Heart left ventricle (tissue), 16 donors: ENCODE results near the gene TGFBR3. TPM values are rescaled to one million over a fixed set of nuclear protein-coding genes. Genes with fewer than 3 reads are reported as not detected.

Experiments
- ATAC-seq, 4 donors: fragments of 200-7000 bp; cut with Tn5 transposase; one replicate each; pipeline ENCODE4 v1.9.1; 2020 to 2022; ENCODE audit warnings: moderate library complexity in 4 of 4, mild to moderate bottlenecking in 3 of 4, moderate number of reproducible peaks in 1 of 4
- DNase-seq, 5 donors: peaks; one replicate each; pipeline ENCODE4 v3.0.0-alpha.2; 2020
- H3K27ac ChIP-seq, 12 donors: fragments of 200-600 bp; sonication (generic) in 4 of 12; one replicate each; pipeline versions ENCODE4 v1.5.0 to v1.8.0; 2016 to 2022; ENCODE audit warnings: mild to moderate bottlenecking in 2 of 12
- H3K27me3 ChIP-seq, 9 donors: fragments of 200-600 bp; sonication (generic) in 2 of 9; one replicate each; pipeline versions ENCODE4 v1.5.1 to v1.8.0; 2016 to 2022; ENCODE audit warnings: mild to moderate bottlenecking in 3 of 9
- H3K36me3 ChIP-seq, 9 donors: fragments of 200-600 bp; sonication (generic) in 2 of 9; one replicate each; pipeline versions ENCODE4 v1.5.0 to v1.8.0; 2018 to 2022; ENCODE audit warnings: mild to moderate bottlenecking in 2 of 9
- H3K4me1 ChIP-seq, 12 donors: fragments of 200-600 bp; sonication (generic) in 4 of 12; one replicate each; pipeline versions ENCODE4 v1.5.0 to v1.8.0; 2016 to 2022; ENCODE audit warnings: mild to moderate bottlenecking in 3 of 12
- H3K4me3 ChIP-seq, 12 donors: fragments of 200-600 bp; sonication (generic) in 4 of 12; one replicate each; pipeline versions ENCODE4 v1.5.0 to v1.8.0; 2017 to 2022; ENCODE audit warnings: mild to moderate bottlenecking in 9 of 12, moderate library complexity in 4 of 12
- H3K9me3 ChIP-seq, 12 donors: fragments of 200-600 bp; sonication (generic) in 4 of 12; one replicate each; pipeline versions ENCODE4 v1.5.0 to v1.8.0; 2016 to 2022; ENCODE audit warnings: mild to moderate bottlenecking in 1 of 12
- POLR2A ChIP-seq, 2 donors: fragments of 450-650 bp; IDR thresholded peaks; one replicate each; pipeline ENCODE4 v1.6.1; 2017; ENCODE audit warnings: antibody characterized with exemption in 2 of 2, mild to moderate bottlenecking in 2 of 2, moderate library complexity in 2 of 2
- WGBS, 4 donors: extraction: QIAGEN DNeasy Blood & Tissue Kit in 2 of 4; methylation state at CpG; one replicate each; pipeline versions ENCODE4 v1.1.5 to v1.1.7; 2013 to 2018; 5-methylcytosine and 5-hydroxymethylcytosine counted together
- intact Hi-C, 10 donors: fragments of 100-400 bp; cut with DNase I; formaldehyde crosslinking; loops; one replicate each; pipeline versions ENCODE4 v1.11.1 to v1.14.2; 2022
- polyA plus RNA-seq, 2 donors: library from polyadenylated mRNA; stranded (reverse); fragments of 200-250 nt; gene quantifications; one replicate each; pipeline ENCODE4 v1.2.3, GENCODE V29; 2013
- total RNA-seq, 9 donors: library from RNA; depleted of rRNA in 2 of 9; stranded (reverse); fragments of >200 nt in 2 of 9; fragmentation: NEBNext Ultra II Directional in 3 of 9; extraction: Animal tissue kit (Norgen Biotek cat#: 25700) in 3 of 9; gene quantifications; one replicate each; pipeline versions ENCODE4 v1.1.0 to v1.2.4, GENCODE V29; 2016 to 2023
- TF ChIP-seq, protein P1 (sequence below), 12 donors: fragments of 200-600 bp; sonication (generic) in 4 of 12; IDR thresholded peaks; one replicate each; pipeline versions ENCODE4 v1.5.0 to v1.8.0; 2018 to 2022; ENCODE audit warnings: antibody characterized with exemption in 12 of 12, mild to moderate bottlenecking in 5 of 12
- donor health status: ischemic (EF 13 %, LVEDD 7.1; RV severe dilation, severe dysfunction).
- donor health status: healthy with polysubstance abuse.
- donor health status: DM: no; HTN: yes; CAD: no.
- donor health status: DM: no; HTN: no; CAD: no.
- donor health status: ischemic (EF 25% LVEDD 6.9; RV normal size, moderate dysfunction).
- donor health status: ischemic (EF 25% LVEDD 5.7; RV mildly dilated, moderate dysfunction).
- donor health status: healthy.
- donor health status: DM: yes; HTN: yes; CAD: no.
- donor health status: ischemic (EF 35%, LVEDD 5.7; RV mildly dilated, moderate dysfunction).
- donor health status: nonischemic (EF 11% LVEDD 7.7; RV severe dilation, severe dysfunction).
- donor health status: DM: yes; HTN: yes; CAD: no.
- donor health status: PGD.
- donor health status: ischemic (EF 29% LVEDD 5.4; RV normal size, mild dysfunction).
- donor health status: nonischemic (EF 23%, LVEDD 6.1; RV moderate dilation, normal function).

The TGFBR3 gene
- total and polyA plus RNA-seq, 11 donors = 6.9 to 51.8 (median 22.7) TPM

- no peak for TF ChIP-seq POLR2A (IDR thresholded peaks at IDR 0.05)
- TF ChIP-seq, protein P1, sequence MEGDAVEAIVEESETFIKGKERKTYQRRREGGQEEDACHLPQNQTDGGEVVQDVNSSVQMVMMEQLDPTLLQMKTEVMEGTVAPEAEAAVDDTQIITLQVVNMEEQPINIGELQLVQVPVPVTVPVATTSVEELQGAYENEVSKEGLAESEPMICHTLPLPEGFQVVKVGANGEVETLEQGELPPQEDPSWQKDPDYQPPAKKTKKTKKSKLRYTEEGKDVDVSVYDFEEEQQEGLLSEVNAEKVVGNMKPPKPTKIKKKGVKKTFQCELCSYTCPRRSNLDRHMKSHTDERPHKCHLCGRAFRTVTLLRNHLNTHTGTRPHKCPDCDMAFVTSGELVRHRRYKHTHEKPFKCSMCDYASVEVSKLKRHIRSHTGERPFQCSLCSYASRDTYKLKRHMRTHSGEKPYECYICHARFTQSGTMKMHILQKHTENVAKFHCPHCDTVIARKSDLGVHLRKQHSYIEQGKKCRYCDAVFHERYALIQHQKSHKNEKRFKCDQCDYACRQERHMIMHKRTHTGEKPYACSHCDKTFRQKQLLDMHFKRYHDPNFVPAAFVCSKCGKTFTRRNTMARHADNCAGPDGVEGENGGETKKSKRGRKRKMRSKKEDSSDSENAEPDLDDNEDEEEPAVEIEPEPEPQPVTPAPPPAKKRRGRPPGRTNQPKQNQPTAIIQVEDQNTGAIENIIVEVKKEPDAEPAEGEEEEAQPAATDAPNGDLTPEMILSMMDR (IDR thresholded peaks at IDR 0.05) = no peak
- DNase-seq = peak; percentile 93 to 97 (median 95)
- no peaks in the 10 kb centered on the region for H3K27me3 ChIP-seq
- peak overlapping the region in 10 of 12 donors; percentile 20 to 53 (median 40) for H3K4me3 ChIP-seq
- no peaks in the 10 kb centered on the region for H3K36me3 ChIP-seq
- peaks cover 7 to 59% (median 26%) of the 10 kb centered on the region in 12 donors for H3K4me1 ChIP-seq
- peak; percentile 96 to 97 (median 97) for ATAC-seq
- 17 to 23% (median 19%) methylated on average over 13 of the region's 13 CpGs for WGBS, 4 donors
- intact Hi-C loops = loop anchor here in 1 of 10 donors (5.0 kb wide), 1 partner anchor 36 kb away; the partner anchor contains the start of gene TGFBR3
- H3K9me3 ChIP-seq = no peaks in the 10 kb centered on the region
- H3K27ac ChIP-seq = peak overlapping the region; percentile 57 to 92 (median 85)
Observed at GRCh38 chr1:91851130-91852010, 34.6 kb downstream of the TGFBR3 start.

DNA sequence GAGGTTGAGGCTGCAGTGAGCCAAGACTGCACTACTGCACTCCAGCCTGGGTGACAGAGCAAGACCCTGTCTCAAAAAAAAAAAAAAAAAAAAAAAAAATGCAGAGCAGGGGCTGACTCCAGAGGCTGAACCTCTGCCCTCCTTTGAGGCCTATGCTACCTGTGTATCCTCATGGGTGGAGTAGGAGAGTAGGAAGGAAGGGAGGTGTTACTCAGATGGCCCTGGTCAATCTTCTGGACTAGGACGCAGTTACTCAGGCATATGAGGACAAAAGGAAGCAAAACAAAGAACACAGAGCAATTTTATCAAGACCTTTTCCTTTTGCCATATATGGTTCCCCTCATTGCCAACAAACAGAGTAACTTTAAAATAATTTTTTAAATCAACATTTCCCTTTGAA lies 35.2 kb downstream of the TGFBR3 start:
- ATAC-seq (peak in 3 of 4 donors; percentile 21 to 44 (median 23)), DNase-seq (no peak)
- peak overlapping the region; percentile 57 to 92 (median 85) for H3K27ac ChIP-seq
- intact Hi-C loops = loop anchor here in 1 of 10 donors (5.0 kb wide), 1 partner anchor 37 kb away; the partner anchor contains the start of gene TGFBR3
- WGBS, 4 donors = 38 to 47% (median 41%) methylated on average over 1 of the region's 1 CpG
- H3K27me3 ChIP-seq = no peaks in the 10 kb centered on the region
- H3K9me3 ChIP-seq = no peaks in the 10 kb centered on the region
- H3K4me3 ChIP-seq = peak overlapping the region in 9 of 12 donors; percentile 20 to 53 (median 41)
- no peak for TF ChIP-seq POLR2A (IDR thresholded peaks at IDR 0.05)
- TF ChIP-seq, protein P1 (IDR thresholded peaks at IDR 0.05) = no peak
- H3K4me1 ChIP-seq = peaks cover 13 to 65% (median 32%) of the 10 kb centered on the region in 12 donors
- H3K36me3 ChIP-seq = no peaks in the 10 kb centered on the region

DNA sequence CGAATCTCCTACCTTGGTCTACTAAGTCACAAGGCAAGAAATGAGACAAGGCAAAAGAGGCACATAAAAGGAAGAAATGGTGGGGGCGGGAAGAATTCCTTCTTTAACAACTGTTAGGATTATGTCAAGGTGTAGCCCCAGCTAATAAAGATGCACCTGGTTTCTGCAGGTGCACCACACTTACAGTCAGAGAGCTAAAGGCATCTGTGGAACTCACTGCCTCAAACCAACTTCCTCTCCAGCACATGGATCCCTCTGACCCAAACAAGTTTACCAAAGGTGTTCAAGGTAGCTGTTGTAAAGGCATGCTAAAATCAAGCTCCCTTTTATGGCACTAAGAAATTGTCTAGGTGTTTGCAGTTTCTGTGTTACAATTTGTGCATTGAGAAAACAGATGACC lies 38.1 kb downstream of the TGFBR3 start:
- H3K4me1 ChIP-seq = peaks cover 10 to 58% (median 37%) of the 10 kb centered on the region in 12 donors
- intact Hi-C loops = loop anchor here in 2 of 10 donors (5.0 kb wide), 3 partner anchors 34 to 46 kb away; partner anchors contain the start of gene TGFBR3 (in 1 of the 2)
- no peaks in the 10 kb centered on the region for H3K27me3 ChIP-seq
- DNase-seq (no peak), ATAC-seq (no peak)
- H3K36me3 ChIP-seq = peaks cover 0 to 3% (median 0%) of the 10 kb centered on the region in 9 donors
- peak overlapping the region in 1 of 12 donors; percentile 81 for H3K27ac ChIP-seq
- no peak overlapping the region for H3K4me3 ChIP-seq
- peaks cover 0 to 13% (median 5%) of the 10 kb centered on the region in 12 donors for H3K9me3 ChIP-seq
- WGBS, 4 donors = 66 to 75% (median 69%) methylated on average over 2 of the region's 2 CpGs
- TF ChIP-seq, protein P1 (IDR thresholded peaks at IDR 0.05) = no peak
- no peak for TF ChIP-seq POLR2A (IDR thresholded peaks at IDR 0.05)

GRCh38 chr1:91846639-91847013 lies 39.3 kb downstream of the TGFBR3 start:
- Histone ChIP-seq H3K36me3 (peaks cover 0 to 3% (median 0%) of the 10 kb centered on the region in 9 donors), H3K27ac (peak overlapping the region; percentile 0 to 81 (median 68)), H3K4me3 (no peak overlapping the region), H3K9me3 (peaks cover 0 to 13% (median 5%) of the 10 kb centered on the region in 12 donors), H3K27me3 (no peaks in the 10 kb centered on the region), H3K4me1 (peaks cover 7 to 50% (median 33%) of the 10 kb centered on the region in 12 donors)
- TF ChIP-seq POLR2A (IDR thresholded peaks at IDR 0.05) = no peak
- DNase-seq = no peak
- intact Hi-C loops = loop anchor here in 2 of 10 donors (5.0 kb wide), 3 partner anchors 36 to 44 kb away; partner anchors contain the start of gene TGFBR3 (in 1 of the 2)
- ATAC-seq = no peak
- WGBS, 4 donors = 28 to 31% (median 28%) methylated on average over 2 of the region's 2 CpGs
